Retina (tissue), 1 donor: ENCODE results near the gene KAT6B.

Experiments
- DNase-seq: peaks from one replicate; pipeline ENCODE4 v3.0.0-alpha.2; 2016

KAT6B gene

DNA sequence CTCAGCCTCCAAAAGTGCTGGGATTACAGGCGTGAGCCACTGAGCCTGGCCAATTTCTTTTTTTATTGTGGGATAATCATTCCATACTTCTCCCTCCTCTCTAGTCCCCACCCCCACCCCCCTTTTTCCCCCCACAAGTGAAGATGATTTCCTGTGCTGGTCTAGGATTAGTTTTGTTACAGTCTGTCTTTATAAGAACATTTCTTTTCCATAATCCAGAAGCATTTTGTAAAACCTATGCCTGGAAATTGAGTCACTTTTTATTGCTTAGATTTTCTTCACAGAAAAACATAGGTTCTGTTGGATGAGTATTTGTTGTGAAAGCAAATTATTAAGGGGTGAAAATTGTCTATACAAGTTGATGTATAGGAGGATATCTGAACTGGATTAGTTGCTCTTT is 98.9 kb downstream of the KAT6B start:
- no peak for DNase-seq

DNA sequence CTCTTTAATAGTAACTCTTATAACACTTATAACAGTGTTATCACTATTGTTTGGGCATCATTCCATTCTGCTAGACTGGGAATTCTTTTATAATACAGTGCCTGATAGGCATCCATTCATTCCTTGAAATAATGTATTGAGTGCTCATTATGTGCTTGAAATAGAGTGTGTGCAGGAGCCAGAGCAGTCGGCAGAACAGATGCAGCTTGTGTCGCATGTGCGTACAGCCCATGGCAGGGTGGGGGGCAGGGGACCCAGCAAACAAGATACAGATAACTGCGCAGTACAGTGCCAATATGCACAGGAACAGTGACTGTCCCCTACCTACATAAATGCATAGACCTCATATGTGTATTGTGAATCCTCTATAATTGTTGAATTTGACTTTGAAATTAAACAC is 99.3 kb downstream of the KAT6B start:
- DNase-seq, result no peak

DNA sequence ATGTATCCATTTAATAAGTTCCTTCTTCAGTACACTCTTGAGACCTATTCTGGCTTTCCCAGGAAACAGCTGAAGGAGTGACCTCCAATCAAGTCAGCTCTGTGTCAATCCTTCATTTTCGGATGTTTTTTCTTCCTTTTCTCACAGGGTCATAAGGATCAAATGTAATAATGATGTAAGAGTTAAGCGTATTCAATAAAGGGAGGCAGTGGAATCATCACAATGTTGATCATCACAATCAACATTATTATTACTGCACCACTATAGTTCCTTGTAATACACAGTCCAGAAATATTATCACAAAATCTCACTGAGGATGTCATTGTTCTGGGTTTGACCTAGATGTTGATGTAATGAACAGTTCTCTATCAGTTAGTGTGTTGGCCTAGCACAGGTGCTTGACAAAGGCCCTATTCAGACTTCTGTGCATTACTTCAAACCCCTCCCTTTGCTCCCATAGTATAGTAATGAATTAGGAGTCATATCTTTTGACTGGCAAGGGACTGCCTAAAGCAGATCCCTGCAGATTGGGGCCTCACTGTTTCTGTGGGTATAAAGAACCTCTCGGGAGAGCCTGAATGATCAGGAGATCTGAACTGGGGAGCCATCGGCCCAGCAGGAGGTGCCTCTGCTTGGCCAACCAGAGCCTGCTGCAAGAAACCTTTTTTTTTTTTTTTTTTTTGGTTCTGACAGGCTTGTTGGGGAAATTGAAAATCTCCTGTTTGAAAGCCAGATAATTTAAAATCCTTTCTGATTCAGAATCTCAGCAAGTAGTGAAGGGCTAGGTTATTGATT is 100.6 kb downstream of the KAT6B start:
- no peak for DNase-seq

DNA sequence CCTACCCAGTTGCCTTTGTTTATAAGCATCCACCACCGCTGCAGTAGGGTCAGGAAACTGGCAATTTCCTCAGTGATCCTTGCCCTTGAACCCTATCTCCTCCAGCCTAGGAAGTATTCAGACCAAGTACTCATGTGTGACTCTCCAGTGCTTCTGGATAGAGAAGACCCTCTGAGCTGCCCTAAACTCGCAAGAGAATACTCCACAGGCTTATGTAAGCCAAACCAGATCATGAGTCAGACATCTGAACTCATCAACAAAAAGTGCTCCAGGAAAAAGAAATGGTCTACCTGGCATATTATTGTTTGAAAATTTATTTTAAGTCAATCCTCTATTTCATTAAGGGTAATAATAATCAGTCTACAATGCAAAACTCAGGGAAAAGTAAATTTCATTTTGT is 101.3 kb downstream of the KAT6B start:
- DNase-seq, result no peak

DNA sequence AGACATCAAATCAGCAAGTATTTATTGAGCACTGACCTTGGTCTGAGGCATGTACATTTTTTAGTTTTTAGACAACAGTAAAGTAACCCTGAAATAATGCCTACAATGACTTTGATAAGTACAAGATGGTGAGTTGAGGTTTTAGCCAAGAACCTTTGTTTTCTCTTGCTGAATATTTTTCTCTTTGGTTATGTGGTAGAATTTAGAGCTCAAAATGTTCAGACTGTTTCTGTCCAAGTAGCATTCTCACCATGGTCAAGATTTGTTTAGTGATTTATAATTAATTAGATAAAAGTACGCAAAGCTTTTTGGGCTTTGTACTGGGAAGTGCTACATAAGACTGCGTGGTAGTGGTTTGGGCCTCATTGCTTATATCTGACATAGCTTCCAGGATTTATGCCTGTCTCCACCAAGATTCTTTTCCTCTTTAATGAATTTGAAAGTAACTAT is 102.4 kb downstream of the KAT6B start:
- DNase-seq, result no peak

DNA sequence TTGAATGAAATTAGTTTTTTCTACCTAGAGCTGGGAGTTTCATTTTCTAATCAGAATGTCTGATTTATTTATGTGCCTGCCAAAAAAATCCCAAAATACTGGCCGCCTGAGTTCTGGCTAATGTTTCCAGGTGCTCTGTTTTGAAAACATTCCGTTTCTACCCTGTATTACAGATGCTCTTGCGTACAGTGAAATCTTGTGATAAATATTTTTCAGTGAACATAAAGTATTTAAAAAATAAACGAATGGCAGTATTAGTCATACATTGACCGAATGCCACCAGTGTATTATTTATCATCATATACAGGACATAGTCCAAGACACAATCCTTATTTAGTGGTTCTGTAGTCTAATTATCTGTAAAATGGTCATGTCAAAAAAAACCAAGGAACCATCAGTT is 102.8 kb downstream of the KAT6B start:
- DNase-seq, result no peak

DNA sequence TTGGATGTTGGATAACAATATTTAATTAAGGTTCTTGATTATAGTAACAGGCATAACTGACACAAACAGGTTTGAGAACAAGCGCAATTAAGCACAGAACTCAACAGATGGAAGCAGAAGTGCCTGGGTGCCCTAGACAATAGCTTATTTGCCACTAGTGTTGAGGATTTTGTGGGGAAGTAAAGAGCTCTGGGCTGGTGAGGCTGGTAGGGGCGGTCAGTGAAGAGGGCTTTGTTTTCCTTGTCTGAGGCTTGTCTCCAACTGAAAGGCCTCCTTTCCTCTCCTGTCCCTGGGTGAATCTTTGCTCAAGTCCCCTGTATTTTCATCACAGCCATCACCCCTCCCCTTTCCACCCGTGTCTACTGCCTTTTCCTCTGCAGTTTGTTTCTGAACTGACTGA is 104.6 kb downstream of the KAT6B start:
- peak; percentile 51 for DNase-seq

DNA sequence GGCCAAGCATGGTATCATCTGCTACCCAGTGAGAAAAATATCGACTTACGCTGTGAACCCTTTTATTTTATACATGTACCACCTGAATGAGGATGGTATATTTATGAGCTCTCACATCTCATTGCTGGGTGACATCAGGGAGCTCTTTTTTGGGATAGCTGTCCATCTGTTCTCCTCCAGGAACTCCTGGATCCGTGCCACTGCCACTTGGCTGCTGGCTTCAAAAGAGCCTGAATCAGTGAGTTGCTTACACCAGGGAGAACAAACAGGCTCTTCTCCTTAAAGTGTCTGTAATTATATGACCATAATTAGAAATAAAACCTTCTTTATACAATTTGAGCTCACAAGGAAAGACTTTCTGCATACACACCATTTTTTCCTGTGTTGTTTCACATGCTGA is 106.2 kb downstream of the KAT6B start:
- no peak for DNase-seq

DNA sequence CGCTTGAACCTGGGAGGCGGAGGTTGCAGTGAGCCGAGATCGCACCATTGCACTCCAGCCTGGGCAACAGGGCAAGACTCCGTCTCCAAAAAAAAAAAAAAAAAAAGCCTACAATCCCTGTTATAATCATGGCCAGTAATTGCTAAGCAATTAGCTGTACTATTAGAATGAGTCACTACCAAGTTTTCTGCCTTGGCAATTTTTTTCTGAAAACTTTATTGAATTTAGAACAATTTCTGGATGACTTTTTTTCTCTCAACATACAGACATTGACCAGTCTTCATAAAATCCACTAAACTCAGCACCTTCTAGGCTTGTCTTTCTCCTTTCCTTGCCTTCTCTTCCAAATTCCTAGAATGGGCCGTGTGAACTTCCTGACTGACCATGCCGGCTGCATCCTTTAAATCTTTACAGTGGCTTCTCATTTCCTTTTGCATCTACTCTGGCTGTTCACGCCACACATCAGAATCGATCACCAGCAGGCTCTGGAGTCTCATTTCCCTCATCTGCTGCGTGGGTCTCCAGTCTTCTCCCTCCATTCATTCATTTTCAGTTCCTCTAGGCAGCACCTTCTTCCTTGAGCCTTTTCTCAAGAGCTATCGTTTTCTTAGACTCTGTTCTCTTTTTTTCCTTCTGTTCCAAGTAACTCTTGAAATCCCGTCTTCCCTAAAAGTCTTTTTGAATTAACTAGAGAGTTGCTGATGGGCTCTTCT is 107.9 kb downstream of the KAT6B start:
- DNase-seq, result no peak

DNA sequence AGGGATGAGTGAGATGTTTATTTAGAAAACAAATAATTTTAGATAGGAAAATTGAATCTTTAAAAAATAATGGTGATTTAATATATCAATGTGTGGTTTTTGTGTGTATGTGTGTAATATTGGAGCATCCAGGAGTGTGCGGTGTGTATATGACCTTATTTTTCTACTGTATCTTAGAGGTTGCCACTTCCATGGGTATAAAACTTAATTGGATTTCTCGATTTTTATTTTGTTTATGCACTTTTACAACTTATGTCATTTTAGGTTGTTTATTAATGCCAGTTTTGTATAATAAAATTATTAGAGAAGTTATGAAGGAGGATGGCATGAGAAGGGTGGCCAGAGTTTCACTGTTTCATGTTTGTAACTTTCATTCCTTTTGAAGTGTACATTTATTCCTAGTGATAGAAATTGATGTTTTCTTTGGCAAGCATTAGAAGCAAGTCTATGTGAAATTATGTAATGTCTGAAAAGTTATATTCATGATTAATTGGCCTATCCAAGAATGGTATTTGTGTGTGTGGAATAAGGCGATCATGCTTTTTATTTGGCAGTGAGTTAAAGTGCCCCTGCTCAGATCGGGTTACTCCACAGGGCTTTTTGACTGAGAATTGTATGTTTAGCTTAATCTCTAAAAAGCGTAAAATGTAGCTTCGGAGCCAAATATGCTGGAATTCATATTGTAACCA is 110.3 kb downstream of the KAT6B start:
- DNase-seq, result no peak

DNA sequence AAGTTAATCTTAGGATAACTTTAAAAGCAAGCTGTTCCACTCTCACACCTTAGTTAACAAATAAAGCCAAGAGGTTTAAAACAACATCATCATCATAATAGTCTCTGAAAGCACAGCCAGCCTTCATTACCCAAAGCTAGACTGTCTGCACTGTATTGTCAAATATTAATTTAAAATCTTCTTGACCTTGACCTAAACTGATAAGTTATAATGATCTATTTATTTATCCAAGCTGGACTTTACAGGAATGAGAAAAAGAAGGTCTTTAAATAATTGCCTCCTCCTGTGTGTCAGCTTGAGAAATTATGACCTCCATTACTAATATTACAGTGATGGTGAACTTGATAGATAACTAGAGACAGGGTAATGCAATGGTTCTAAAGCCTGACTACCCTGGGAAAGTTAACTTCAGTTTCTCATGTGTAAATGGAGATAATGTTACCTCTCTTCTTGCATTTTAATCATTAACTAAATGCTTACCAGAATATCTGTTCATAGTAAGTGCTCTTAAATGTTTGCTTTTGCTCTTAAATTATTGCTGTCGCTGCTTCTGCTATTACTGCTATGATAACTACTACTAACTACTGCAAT is 111.0 kb downstream of the KAT6B start:
- no peak for DNase-seq

DNA sequence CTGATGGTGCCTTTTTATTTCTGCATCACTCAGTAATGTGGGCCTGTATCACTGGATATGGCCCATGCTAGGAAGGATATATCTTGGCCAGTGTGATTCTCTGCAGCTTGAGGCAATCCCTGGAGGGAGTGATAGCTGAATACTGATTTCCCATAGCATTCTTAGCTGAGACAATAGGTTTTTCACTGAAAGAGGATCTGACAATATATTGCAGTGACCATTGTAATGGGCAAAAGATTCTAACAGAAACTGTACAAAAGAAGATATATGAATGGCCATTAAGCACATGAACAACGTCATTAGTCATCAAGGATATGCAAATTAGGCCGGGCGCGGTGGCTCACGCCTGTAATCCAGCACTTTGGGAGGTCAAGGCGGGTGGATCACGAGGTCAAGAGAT is 117.8 kb downstream of the KAT6B start:
- no peak for DNase-seq

DNA sequence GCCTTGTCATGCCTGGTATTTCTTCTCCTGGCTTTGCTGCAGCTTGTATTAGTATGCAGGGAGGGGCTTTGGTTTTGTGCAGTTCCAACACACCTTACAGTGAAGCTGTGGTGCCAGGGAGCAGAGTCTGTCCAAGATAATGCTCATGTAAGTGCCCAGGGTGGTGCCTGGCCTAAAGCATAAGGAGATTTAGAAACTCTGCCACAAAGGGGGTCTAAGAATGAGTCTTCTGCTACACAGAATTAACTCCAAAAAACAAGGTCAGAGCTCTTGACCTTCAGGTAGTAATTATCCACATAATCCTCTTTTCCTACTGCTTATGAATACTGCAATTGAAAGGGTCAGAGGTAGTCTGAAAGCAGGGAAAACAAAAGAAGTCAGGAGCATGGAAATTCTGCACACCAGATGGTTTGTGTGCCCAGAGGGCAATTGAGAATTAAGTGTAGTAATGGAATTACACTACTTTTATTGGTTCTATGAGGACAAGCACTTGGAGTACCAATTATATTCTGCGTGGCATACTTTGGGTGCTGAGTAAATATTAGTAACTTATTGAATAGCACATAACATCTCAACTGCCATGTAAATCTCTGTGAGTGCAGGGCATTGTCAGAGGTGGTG is 121.5 kb downstream of the KAT6B start:
- no peak for DNase-seq

DNA sequence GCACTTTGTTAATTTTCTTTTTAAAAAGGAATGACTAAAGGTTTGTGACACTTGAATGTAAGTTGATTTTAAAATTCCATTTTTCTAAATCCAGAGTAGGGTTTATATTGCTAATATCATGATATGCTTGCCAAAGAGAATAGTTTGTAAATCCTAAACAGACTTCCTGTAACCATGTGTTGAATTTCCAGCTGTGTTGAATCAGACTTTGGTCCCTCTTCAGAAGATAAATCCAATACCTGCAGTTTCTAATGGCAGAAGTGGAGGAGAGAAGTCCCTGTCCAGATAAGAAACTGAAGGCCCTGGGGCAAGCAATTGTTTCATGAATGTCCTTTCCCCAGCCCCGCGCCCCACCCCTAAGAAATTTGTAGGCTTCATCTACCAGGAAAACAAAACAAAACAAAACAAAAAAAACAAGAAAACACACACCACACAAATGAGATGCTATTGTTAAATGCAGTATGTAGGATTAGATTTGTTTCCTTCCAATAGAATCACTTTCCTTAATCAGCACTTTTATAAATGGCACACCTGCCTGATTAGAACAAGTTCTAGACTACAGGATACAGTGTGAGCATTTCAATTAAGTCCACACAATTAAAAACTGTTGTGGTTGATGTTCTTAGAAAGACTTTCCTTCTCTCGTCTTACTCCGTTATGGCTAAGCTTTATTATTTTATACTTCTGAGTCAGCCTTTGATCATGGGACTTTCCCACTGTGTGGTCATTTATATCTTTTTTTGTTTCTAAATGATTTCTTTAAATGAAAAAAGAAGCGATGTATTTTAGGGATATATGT is 122.8 kb downstream of the KAT6B start:
- DNase-seq, result no peak

DNA sequence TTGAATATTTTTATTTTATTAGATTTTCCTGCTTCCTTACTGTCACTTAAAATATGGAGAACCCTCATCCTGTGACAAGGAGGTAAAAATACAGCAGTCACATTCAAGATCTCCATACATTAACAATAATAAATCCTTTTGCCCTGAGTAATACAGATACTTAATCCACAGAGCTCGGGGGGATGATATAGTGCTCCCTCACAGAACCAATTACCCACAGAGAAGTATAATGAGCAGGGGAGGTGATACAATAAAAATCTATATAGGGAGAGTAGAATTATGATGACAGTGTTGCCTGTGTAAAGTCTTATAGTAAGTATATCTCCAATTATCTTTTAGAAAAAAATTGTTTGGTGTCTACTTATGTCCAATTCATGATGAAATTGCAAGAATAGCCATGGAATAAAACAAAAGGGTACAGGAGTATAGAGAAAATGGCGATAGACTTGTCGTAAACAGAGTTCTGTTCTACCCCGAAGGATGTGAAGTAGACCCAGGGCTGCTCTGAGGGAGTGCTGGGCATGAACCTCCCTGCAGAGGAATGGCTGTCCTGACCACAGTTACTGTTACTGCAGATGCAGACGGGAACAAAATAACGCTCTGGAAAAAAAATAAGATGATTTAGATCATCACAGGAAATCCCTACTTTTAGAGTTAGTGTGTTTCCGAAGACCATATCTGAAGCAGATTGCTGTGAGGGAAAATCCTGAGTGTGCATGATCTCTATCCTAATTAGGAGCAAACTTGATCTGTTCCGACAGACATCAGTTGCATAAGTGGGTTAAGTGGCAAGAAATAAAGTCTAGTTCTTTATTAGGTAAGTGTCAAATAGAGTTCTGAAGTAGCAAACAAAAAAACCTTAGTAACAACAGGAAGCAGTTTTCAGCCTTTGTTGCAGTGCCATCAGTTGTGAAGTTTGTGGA is 123.7 kb downstream of the KAT6B start:
- DNase-seq, result peak; percentile 22

DNA sequence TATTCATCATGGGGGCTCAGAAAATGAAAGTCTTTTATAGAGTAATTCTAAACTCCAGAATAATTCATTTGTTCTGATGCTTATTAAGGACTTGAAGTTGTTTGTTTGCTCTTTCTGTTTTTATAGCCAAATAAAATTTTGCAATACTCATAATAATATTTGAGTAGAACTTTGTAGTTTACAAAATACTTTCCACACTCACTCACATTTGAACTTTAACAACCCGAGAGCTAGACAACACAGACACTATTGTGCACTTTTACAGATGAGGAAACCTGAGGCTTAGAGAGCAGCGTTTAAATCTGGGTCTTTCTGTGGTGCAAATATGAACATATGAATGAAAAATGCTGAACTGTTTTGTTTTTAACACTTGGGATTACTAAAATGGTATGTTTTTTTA is 126.8 kb downstream of the KAT6B start:
- DNase-seq, result no peak

DNA sequence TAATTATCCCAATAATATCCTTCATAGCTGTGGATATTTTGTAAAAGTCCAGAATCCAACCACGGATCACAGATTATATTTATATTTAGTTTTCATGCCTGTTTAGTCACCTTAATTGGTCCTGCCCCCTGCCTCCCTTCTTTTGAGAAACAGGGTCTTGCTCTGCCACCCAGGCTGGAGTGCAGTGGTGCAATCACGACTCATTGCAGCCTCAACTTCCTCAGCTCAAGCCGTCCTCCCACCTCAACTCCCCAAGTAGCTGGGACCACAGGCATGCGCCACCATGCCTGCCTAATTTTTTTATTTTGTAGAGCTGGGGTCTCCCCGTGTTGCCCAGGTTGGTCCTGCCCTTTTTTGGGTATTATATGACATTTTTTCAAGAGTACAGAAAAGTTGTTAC is 129.4 kb downstream of the KAT6B start:
- DNase-seq, result no peak

DNA sequence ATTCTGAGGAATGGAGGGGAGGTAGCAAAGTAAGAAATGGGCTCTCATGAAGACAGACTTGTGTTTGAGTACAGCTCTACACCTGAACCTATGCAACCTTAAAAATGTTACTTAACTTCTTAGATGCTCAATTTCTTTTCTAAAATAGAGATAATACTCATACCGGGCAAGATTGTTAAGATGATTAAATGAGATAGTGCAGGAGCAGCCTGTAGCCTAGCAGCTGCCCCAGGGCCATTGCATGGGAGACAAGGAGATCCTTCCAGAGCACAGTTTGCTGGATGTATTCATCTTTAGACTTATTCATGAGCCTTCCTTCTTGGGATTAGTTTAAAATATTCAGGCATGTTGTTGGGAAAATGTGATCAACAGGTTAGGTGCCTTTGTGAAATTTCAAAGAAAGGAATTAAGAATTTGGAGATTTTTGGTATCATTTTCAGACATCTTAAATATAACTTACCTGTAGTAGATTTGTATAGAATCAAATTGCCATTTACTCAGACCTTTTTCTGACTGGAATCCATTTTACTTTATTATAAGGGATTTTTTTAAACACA is 130.2 kb downstream of the KAT6B start:
- DNase-seq, result no peak

DNA sequence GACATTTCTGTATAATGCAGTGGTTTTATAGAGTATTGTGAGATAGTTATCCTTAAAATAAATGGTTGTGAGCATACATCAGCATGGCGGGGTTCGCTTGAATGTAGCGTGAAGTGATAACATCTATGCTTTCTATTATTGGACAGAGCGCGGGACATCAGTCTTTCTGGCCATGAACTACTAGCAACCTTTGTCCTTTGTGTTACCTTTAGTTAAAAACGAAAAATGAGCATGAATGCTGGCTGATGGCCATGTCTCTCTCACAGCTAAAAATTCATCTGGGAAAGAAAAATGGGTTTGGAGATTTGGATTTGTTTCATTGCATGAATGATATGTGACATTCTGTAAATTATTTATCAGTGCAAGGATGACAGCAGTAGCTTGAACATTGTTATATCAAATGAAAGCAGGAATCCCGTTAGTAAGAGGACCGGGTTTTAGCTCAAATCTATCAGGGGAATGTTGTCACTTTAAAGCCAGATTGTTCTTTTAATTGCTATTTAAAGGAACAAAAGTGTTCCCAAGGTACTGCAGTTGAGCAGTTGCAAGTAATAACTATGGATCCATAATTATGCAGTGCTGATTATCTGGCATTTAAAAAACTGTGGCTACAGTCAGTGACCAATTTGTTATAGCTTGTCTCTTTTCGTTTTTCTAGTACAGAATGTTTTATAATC is 131.0 kb downstream of the KAT6B start:
- DNase-seq, result peak; percentile 34

DNA sequence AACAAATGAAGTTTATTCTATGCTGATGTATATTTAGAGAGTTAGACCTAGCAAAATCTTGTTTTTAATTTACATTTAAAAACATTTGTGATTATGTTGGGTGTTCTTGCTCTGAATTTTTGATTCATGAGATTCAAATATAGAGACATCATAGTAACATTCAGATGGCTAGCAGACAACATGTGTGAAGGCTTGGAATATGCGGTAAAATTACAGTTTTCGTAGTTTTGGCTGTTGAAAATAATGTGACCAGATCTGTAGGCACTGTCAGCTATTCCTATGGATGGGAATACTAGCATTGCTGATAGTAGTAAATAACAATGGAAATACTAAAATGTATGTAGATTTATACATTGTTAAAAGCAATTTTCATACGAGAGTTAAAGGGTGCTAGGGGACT is 131.9 kb downstream of the KAT6B start:
- no peak for DNase-seq
